HEK293T (cell line): Measurements from ENCODE around the gene RNF213.

ENCODE experiments used
- CTBP1 ChIP-seq: fragments of 450-650 bp; IDR thresholded peaks from 2 replicates; pipeline ENCODE4 v1.6.1; 2016; ENCODE audit warnings: borderline replicate concordance
- FOXK2 ChIP-seq: fragments of 450-650 bp; IDR thresholded peaks from 2 replicates; pipeline ENCODE4 v1.6.1; 2016; ENCODE audit warnings: mild to moderate bottlenecking
- L3MBTL2 ChIP-seq: fragments of 450-650 bp; conservative IDR thresholded peaks from 2 replicates; pipeline ENCODE4 v1.6.1; 2016; ENCODE audit warnings: mild to moderate bottlenecking
- LEF1 ChIP-seq: fragments of 450-650 bp; IDR thresholded peaks from 2 replicates; pipeline ENCODE4 v1.6.1; 2017; ENCODE audit warnings: mild to moderate bottlenecking, borderline replicate concordance
- SP1 ChIP-seq: fragments of 450-650 bp; IDR thresholded peaks from 2 replicates; pipeline ENCODE4 v1.6.1; 2017

GRCh38 chr17:80352991-80353665 is 92.5 kb downstream of the RNF213 start:
- no peak for TF ChIP-seq LEF1
- no peak for TF ChIP-seq L3MBTL2
- TF ChIP-seq CTBP1: no peak
- no peak for TF ChIP-seq FOXK2
- no peak for TF ChIP-seq SP1
